Neutrophil (primary cell): ENCODE results near the gene VEGFB.

ENCODE experiments used
- H3K27ac ChIP-seq: fragments of 200-600 bp; sonication (generic); 2 replicates; pipeline ENCODE4 v1.5.1; 2016; ENCODE audit warnings: mild to moderate bottlenecking, moderate library complexity
- H3K27me3 ChIP-seq: fragments of 200-600 bp; sonication (generic); 2 replicates; pipeline ENCODE4 v1.6.0; 2016; ENCODE audit warnings: mild to moderate bottlenecking
- H3K36me3 ChIP-seq: fragments of 200-600 bp; sonication (generic); 2 replicates; pipeline ENCODE4 v1.5.1; 2017
- H3K4me1 ChIP-seq, 2 experiments: fragments of 200-600 bp in 1 of 2; sonication (generic) in 1 of 2; 1 replicate in 1 of 2; 2 replicates in 1 of 2; pipeline versions ENCODE4 v1.5.1 to v1.6.1; 2013 to 2016; ENCODE audit warnings: low read depth in 1 of 2, low read length in 1 of 2, mild to moderate bottlenecking in 1 of 2, moderate library complexity in 1 of 2; ENCODE audit not compliant: control insufficient read depth in 1 of 2, insufficient read depth in 1 of 2
- H3K4me3 ChIP-seq, 2 experiments: fragments of 200-600 bp in 1 of 2; sonication (generic) in 1 of 2; 1 replicate in 1 of 2; 2 replicates in 1 of 2; pipeline ENCODE4 v1.5.1; 2013 to 2016; ENCODE audit warnings: low read depth in 1 of 2, low read length in 1 of 2, mild to moderate bottlenecking in 1 of 2, moderate library complexity in 1 of 2
- H3K9me3 ChIP-seq: fragments of 200-600 bp; sonication (generic); 2 replicates; pipeline ENCODE4 v1.5.1; 2016
- CTCF ChIP-seq: fragments of 200-600 bp; sonication (generic); IDR thresholded peaks from 2 replicates; pipeline ENCODE4 v1.5.1; 2016; ENCODE audit warnings: antibody characterized with exemption

The VEGFB gene

GRCh38 chr11:64254326-64254725, 19.9 kb downstream of the VEGFB start:
- Histone ChIP-seq H3K27ac (no peak overlapping the region), H3K27me3 (peaks cover 6% of the 10 kb centered on the region), H3K4me3 (no peak overlapping the region), H3K36me3 (peaks cover 34% of the 10 kb centered on the region), H3K9me3 (no peaks in the 10 kb centered on the region), H3K4me1 (peaks cover 21 to 28% of the 10 kb centered on the region in 2 experiments)
- TF ChIP-seq CTCF = no peak

- Histone ChIP-seq H3K36me3 (peaks cover 37% of the 10 kb centered on the region), H3K9me3 (no peaks in the 10 kb centered on the region), H3K27ac (no peak overlapping the region), H3K4me3 (no peak overlapping the region), H3K27me3 (peaks cover 5% of the 10 kb centered on the region), H3K4me1 (peaks cover 21 to 25% of the 10 kb centered on the region in 2 experiments)
- no peak for TF ChIP-seq CTCF
Measured at GRCh38 chr11:64255135-64256128, 21.0 kb downstream of the VEGFB start.

GRCh38 chr11:64256300-64256699, 21.9 kb downstream of the VEGFB start:
- no peak for TF ChIP-seq CTCF
- H3K4me3 ChIP-seq = no peak overlapping the region
- H3K4me1 ChIP-seq = peaks cover 14 to 17% of the 10 kb centered on the region in 2 experiments
- peaks cover 37% of the 10 kb centered on the region for H3K36me3 ChIP-seq
- H3K27me3 ChIP-seq = no peaks in the 10 kb centered on the region
- H3K9me3 ChIP-seq = no peaks in the 10 kb centered on the region
- no peak overlapping the region for H3K27ac ChIP-seq

GRCh38 chr11:64258356-64258755, 24.0 kb downstream of the VEGFB start:
- no peak overlapping the region for H3K4me3 ChIP-seq
- H3K27me3 ChIP-seq = no peaks in the 10 kb centered on the region
- no peaks in the 10 kb centered on the region for H3K9me3 ChIP-seq
- no peak for TF ChIP-seq CTCF
- H3K36me3 ChIP-seq = peaks cover 57% of the 10 kb centered on the region
- no peak overlapping the region for H3K27ac ChIP-seq
- no peaks in the 10 kb centered on the region for H3K4me1 ChIP-seq

- peaks cover 64% of the 10 kb centered on the region for H3K36me3 ChIP-seq
- no peaks in the 10 kb centered on the region for H3K27me3 ChIP-seq
- no peaks in the 10 kb centered on the region for H3K9me3 ChIP-seq
- H3K4me1 ChIP-seq = no peaks in the 10 kb centered on the region
- H3K4me3 ChIP-seq = no peak overlapping the region
- TF ChIP-seq CTCF = no peak
- H3K27ac ChIP-seq = no peak overlapping the region
Measured at GRCh38 chr11:64258946-64259532, 24.7 kb downstream of the VEGFB start.
